Right forelimb (tissue), 1 donor: Measurements from ENCODE around the gene MRPL1.

ENCODE experiments used
- DNase-seq: peaks from one replicate; pipeline ENCODE4 v3.0.0-alpha.2; 2018

The MRPL1 gene

DNA sequence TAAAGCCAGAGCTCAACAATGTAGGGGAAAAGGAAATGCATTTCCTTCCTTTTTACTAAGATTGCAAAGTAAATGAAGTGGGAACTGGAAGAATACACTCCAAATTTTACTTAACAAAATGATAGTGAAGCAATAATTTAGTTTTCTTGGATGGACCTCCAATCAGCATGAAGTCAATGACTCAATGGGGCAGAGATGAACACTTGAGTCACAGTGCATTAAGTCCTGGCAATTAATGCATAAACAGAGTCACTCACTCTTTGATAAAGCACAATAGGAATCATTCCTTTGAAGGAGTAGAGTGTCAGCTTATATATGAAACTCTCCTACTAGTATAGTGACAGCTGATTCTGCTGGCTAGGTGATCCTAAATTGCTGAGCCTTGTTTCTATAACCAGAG is 127.8 kb downstream of the MRPL1 start:
- DNase-seq: no peak

DNA sequence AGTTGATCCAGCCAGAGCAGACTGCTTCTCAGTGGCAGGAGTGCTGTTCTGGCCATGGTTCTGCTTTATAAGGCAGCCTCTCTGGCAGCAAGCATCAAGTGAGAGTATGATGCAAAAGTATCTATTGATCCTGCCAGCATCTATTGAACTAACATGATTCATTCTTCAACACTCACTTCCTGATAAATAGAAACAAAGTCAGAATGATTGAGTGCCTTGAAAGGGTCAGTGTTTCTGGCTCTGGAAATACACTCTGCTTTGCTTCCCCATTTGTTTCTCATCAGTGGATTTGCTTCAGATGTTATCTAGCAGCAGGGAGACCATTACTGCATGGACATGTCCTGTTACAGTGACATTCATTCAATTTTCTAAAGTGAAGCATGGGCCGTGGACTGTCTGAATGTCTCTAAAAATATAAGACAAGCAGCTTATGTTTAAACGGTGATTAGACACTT is 128.3 kb downstream of the MRPL1 start:
- DNase-seq: no peak

DNA sequence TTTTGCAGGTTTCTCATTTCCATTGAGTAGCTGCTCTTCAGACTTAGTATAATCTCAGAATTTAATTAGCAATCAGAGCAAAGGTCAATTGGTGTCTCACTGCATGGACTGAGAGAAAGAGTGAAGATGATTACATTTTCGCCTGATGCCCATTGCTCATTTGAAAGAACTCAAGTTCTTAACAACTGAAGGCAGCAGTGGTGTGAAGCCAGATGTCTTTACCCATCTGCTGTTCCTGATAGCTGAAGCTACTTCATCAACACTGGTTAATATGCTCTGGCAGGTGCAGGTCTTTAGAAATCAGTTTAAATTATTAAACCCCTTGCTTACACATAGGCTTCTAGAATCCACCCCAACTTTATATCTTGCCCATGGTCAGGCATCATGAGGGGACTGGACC is 130.0 kb downstream of the MRPL1 start:
- DNase-seq: no peak

DNA sequence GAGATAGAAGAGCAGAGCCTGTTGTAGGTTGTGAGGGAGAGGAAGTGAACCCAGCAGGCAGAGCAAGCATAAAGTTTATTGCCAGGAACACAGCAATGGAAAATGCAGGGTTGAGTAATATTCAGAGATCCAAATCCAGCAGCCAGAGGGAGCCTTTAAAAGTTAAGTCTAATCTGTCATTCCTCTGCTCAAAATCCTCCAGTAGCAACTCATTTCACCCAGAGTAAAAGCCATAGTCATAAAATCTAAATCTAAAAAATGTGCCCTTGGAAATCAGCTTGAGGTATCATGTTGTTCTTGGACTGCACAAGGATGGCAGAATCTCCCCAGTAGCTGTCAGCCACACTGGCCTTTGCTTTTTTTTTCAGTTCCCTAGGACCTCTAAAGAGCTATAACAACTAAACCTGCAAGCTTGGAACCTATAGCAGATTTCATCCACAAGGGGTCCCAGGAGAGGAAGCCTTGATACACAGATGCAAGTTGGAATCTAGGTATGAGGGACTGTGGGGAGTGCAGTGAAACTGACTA is 131.6 kb downstream of the MRPL1 start:
- DNase-seq: peak; percentile 48

DNA sequence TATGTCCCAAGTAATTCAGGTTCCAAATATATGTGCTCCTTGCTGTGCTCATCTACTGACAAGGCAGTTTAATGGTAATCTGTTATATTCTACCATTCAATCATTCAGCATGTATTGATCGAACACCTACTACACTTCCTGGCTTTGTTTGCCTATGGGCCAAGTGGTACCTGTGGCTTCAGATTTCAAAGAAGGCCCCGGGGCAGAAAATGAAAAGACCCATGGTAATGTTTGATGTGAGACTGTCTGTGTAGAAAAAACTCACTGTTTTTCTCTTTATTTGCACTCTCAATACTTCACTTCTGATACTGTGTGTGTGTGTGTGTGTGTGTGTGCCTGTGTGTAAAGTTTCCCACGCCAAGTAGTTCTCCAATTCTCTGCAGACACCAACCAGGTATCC is 133.4 kb downstream of the MRPL1 start:
- no peak for DNase-seq

DNA sequence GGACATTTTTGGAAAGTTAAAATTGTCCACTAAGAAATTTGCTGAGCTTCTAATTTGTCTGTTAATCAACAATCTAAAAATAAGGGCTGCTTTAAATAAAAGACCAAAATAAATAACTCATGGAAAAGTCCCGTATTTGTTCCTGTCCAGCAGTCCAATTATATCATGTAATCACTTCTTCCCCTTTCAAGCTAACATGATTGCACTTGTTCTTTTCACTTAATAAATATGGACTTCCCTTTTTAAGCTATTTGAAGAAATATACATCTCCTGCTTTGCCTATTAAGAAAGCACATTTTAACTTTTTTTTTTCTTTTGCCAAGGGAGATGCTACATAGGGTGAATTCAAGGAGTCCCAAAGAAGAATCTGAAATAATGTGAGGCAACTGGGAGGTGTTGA is 138.9 kb downstream of the MRPL1 start:
- no peak for DNase-seq

DNA sequence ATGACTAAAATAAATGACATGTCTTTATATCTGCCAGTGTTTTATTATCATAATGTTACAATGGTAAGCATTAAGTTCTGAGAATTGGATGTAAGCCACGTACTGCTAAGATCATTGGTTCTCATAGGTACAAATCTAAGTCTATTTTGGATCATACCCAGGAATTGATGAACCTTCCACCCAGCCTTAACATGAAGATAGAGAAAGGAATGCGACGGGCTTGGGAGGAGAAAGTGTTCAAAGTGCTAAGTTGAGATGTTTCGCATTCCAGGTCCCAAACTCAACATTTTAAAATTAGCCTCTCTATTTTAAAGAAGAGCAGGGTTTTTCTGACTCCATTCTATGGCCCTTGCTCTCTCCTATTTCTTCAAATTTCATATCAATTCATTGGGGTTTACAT is 139.6 kb downstream of the MRPL1 start:
- no peak for DNase-seq
